Measurements from ENCODE around the gene ZNF337. TPM values are rescaled to one million over a fixed set of nuclear protein-coding genes. Genes with fewer than 3 reads are reported as not detected.

ZNF337 gene
- total and polyA plus RNA-seq, 2 of the 13 experiments (the other 11 are each of a cell fraction or from before 2014, with no cell fraction given): 17.0 to 19.6 TPM

GRCh38 chr20:25696371-25697131 is at the start of gene ZNF337 (continued):
- TF ChIP-seq TFE3 (CRISPR knock-in tag; IDR thresholded peaks at IDR 0.05) (peak; percentile 67; the same call in 1 of the 2 replicates), RORA (CRISPR knock-in tag; IDR thresholded peaks at IDR 0.05) (no peak), ZNF574 (CRISPR knock-in tag; IDR thresholded peaks at IDR 0.05) (peak; percentile 97), BORCS8-MEF2B (CRISPR knock-in tag; IDR thresholded peaks at IDR 0.05) (peak; percentile 99), PAF1 (CRISPR knock-in tag; IDR thresholded peaks at IDR 0.05) (no peak; the same call in 1 of the 2 replicates), LBX2 (CRISPR knock-in tag; IDR thresholded peaks at IDR 0.05; ENCODE audit: borderline replicate concordance) (peak; percentile 92; the same call in 1 of the 2 replicates), SKIL (CRISPR knock-in tag; IDR thresholded peaks at IDR 0.05; ENCODE audit: borderline replicate concordance) (no peak; the same call in 1 of the 2 replicates), ZNF44 (CRISPR knock-in tag; IDR thresholded peaks at IDR 0.05) (peak; percentile 96), ZNF816 (CRISPR knock-in tag; IDR thresholded peaks at IDR 0.05; ENCODE audit: borderline replicate concordance) (peak; percentile 98; the same call in 1 of the 2 replicates), HNF1B (CRISPR knock-in tag; IDR thresholded peaks at IDR 0.05) (peak; percentile 98), TGIF2 (CRISPR knock-in tag; IDR thresholded peaks at IDR 0.05) (peak; percentile 54; the same call in 1 of the 2 replicates), GRHL1 (CRISPR knock-in tag; conservative IDR thresholded peaks at IDR 0.05) (no peak), ZNF468 (CRISPR knock-in tag; IDR thresholded peaks at IDR 0.05) (peak; percentile 92; the same call in 1 of the 2 replicates), CERS6 (CRISPR knock-in tag; IDR thresholded peaks at IDR 0.05) (peak; percentile 39; the same call in 1 of the 2 replicates)
